Mesothelial cell of epicardium (in vitro differentiated cells): ENCODE data around the gene C1QTNF12. TPM values are rescaled to one million over a fixed set of nuclear protein-coding genes. Genes with fewer than 3 reads are reported as not detected.

ENCODE experiments used
- DNase-seq, 2 experiments: peaks; one replicate each; pipeline ENCODE4 v3.0.0; 2021; ENCODE audit warnings: low spot score in 2 of 2; ENCODE audit not compliant: unreplicated experiment in 2 of 2
- H3K27ac Mint-ChIP-seq: 2 replicates; pipeline ENCODE4 v1.8.0; 2021; ENCODE audit warnings: mixed read lengths
- H3K27me3 Mint-ChIP-seq: 2 replicates; pipeline ENCODE4 v1.8.0; 2021; ENCODE audit warnings: low read depth, mixed read lengths
- H3K36me3 Mint-ChIP-seq: 2 replicates; pipeline ENCODE4 v1.8.0; 2021; ENCODE audit warnings: mixed read lengths
- H3K4me1 Mint-ChIP-seq: 2 replicates; pipeline ENCODE4 v1.8.0; 2021; ENCODE audit warnings: mixed read lengths
- H3K4me3 Mint-ChIP-seq: 2 replicates; pipeline ENCODE4 v1.8.0; 2021; ENCODE audit warnings: mild to moderate bottlenecking, moderate library complexity, mixed read lengths
- H3K9me3 Mint-ChIP-seq: 2 replicates; pipeline ENCODE4 v1.8.0; 2021; ENCODE audit warnings: mixed read lengths
- total RNA-seq: library from RNA; stranded (reverse); gene quantifications from 3 replicates; pipeline ENCODE4 v1.2.1, GENCODE V29; 2021
- TF ChIP-seq, protein P1 (sequence below): fragments of 200-600 bp; sonication (generic); IDR thresholded peaks from one replicate; pipeline ENCODE4 v1.5.0; 2021; ENCODE audit warnings: antibody characterized with exemption; ENCODE audit not compliant: unreplicated experiment

Gene C1QTNF12
- total RNA-seq, 1 donor from 2014 or later = 10.2 TPM

DNA sequence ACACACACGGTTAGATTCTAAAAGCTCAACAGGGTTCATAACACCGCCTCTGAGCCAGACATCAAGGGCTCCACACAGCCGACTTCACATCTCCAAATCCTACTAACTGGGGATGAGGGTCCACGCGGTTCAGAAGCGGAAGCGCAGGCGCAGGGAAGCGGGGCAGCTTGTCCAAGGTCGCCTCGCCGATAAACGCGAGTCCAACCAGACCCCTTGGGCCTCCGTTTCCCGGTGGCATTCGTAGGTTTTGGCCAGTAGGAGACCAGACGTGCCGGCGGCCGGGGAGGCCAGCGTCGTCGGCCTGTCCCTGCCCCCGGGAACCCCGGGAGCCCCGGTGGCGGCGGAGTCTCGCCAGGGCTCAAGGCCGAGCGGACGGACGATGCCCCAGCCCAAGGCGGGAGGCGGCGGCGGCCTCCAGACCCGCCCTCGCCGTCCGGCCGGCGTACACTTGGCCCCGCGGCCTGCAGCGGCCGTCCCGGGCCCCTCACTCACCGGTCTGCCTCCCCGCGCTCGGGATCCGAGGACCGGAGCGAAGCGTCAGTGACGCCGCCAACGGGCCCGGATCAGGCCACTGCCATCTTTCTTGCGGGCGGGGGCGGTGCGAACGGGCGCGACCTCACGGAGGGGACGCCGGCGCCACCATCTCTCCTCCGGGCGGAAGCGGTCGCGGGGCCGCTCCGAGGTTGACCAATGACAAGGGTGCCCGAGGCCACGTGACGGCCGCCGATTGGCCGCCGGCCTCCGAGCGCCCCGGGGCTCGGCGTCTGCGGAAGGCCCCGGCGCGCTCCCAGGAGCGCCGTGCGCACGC, 14.9 kb downstream of the C1QTNF12 start, which contains the start of gene SDF4:
TSS of gene SDF4 (minus strand) at position 602 of the 808 bp plus-strand sequence. CDS start 3,229 bp downstream, outside the sequence.
- Mint-ChIP-seq H3K27ac (peak within 1 kb of the TSS; percentile 94), H3K9me3 (peaks cover 4% of the 10 kb centered on the region), H3K36me3 (peaks cover 15% of the 10 kb centered on the region), H3K4me3 (peak within 1 kb of the TSS; percentile 84), H3K4me1 (peaks cover 24% of the 10 kb centered on the region), H3K27me3 (no peaks in the 10 kb centered on the region)
- DNase-seq = peak; percentile 94 to 96
- TF ChIP-seq, protein P1, sequence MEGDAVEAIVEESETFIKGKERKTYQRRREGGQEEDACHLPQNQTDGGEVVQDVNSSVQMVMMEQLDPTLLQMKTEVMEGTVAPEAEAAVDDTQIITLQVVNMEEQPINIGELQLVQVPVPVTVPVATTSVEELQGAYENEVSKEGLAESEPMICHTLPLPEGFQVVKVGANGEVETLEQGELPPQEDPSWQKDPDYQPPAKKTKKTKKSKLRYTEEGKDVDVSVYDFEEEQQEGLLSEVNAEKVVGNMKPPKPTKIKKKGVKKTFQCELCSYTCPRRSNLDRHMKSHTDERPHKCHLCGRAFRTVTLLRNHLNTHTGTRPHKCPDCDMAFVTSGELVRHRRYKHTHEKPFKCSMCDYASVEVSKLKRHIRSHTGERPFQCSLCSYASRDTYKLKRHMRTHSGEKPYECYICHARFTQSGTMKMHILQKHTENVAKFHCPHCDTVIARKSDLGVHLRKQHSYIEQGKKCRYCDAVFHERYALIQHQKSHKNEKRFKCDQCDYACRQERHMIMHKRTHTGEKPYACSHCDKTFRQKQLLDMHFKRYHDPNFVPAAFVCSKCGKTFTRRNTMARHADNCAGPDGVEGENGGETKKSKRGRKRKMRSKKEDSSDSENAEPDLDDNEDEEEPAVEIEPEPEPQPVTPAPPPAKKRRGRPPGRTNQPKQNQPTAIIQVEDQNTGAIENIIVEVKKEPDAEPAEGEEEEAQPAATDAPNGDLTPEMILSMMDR = no peak

DNA sequence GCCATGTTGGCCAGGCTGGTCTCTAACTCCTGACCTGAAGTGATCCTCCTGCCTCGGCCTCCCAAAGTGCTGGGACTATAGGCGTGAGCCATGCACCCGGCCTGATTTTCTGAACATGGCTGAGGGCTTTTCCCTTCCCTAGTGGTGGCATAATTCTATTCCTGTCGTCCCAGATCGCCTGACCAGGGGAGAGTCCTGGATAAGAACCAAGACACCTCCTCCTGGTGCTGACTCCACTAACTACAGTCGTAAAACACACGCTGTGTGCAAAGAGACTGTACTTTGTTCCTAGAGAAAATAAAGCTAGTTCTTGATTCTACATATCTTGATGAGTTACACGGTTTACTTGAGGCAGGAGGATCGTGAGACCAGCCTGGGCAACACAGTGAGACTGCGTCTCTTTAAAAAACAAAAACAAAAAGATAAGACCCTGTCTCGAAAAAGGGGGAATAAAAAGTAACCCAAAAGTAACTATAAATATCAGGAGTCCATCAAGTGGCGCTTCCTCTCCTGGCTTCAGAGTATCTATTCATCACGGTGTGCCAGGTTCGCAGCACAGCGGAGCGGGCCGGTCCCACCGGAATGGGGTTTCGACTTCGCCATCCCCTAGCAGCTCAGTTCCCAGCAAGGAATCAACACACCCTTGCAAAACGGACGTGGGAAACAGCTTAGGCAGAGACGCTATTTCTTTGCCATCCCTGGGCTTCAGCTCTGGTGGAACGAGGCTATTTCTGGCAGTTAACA, 15.7 kb downstream of the C1QTNF12 start:
- Mint-ChIP-seq H3K27me3 (no peaks in the 10 kb centered on the region), H3K9me3 (peaks cover 4% of the 10 kb centered on the region), H3K4me3 (peak overlapping the region; percentile 84), H3K4me1 (peaks cover 24% of the 10 kb centered on the region), H3K36me3 (peaks cover 17% of the 10 kb centered on the region), H3K27ac (peak overlapping the region; percentile 94)
- no peak for DNase-seq
- TF ChIP-seq, protein P1 = no peak

DNA sequence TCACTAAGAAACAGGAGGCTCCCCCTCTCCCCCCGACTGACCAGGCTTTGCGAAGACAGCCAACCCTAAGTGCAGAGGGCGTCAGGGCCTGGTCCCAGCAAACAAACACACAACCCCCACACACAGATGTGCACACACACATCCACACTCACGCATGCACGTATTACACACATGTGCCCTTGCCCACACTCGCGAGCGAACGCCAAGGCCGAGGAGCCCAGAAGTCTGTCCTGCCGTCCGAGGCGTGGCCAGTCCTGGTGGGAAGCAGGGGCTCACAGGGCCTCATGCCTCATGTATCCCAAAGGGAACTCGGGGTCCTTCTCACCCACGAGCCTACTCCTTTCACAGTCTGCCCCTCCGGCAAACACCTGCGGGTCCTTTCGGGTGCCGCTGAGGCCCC, 16.8 kb downstream of the C1QTNF12 start:
- peaks cover 24% of the 10 kb centered on the region for H3K4me1 Mint-ChIP-seq
- no peak overlapping the region for H3K4me3 Mint-ChIP-seq
- no peaks in the 10 kb centered on the region for H3K27me3 Mint-ChIP-seq
- DNase-seq = no peak
- TF ChIP-seq, protein P1 = no peak
- H3K36me3 Mint-ChIP-seq = peaks cover 21% of the 10 kb centered on the region
- peaks cover 4% of the 10 kb centered on the region for H3K9me3 Mint-ChIP-seq
- H3K27ac Mint-ChIP-seq = no peak overlapping the region

DNA sequence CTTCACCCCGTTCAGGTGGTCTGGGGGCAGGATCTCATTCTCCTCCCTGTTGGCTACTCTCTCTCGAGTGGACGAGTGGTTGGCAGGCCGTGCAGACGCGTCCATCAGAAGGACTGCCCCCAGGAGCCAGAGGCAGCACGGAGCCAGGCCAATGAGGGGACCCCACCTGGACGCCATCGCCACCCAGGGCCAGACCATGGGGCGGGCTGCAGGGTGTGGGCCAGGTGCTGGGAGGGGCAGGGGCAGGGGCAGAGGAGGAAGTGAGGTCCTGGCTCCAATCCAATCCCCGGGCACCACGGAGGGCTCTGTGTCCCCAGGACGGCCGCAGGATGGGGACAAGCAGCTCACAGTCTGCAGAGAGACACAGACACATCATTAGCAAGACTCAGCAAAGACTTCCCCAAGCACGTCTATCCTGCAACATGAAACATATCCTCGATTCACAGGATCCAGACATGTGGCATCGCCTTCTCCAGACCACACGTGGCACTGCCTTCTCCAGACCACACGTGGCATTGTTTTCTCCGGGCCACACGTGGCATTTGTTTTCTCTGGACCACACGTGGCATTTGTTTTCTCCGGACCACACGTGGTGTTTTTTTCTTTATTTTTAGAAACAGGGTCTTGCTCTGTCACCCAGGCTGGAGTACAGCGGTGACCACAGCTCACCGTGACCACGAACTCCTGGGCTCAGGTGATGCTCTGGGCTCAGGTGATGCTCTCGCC, 17.8 kb downstream of the C1QTNF12 start:
- Mint-ChIP-seq H3K4me3 (no peak overlapping the region), H3K4me1 (peaks cover 15% of the 10 kb centered on the region), H3K9me3 (peaks cover 4% of the 10 kb centered on the region), H3K27me3 (no peaks in the 10 kb centered on the region), H3K36me3 (peaks cover 15% of the 10 kb centered on the region), H3K27ac (no peak overlapping the region)
- no peak for DNase-seq
- TF ChIP-seq, protein P1 = no peak

DNA sequence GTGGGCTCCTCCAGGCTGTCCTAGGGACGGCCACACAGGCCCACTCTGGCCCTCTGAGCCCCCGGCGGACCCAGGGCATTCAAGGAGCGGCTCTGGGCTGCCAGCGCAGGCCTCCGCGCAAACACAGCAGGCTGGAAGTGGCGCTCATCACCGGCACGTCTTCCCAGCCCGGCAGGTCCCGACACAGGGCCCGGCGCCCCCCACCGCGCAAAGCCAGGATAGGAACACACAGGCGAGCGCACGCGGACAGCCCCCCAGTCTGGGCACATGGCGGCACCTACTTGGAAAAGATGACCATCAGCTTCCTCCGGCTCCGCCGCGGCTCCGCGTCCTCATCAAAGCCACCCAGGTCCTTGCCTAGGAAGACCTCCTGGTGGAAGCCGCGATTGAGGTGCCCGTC, 18.3 kb downstream of the C1QTNF12 start:
- Mint-ChIP-seq H3K9me3 (no peaks in the 10 kb centered on the region), H3K36me3 (peaks cover 12% of the 10 kb centered on the region), H3K27ac (no peak overlapping the region), H3K4me3 (no peak overlapping the region), H3K4me1 (peaks cover 11% of the 10 kb centered on the region), H3K27me3 (no peaks in the 10 kb centered on the region)
- TF ChIP-seq, protein P1 = no peak
- no peak for DNase-seq
